H1 (cell line): ENCODE results near the gene ZBTB48. TPM values are rescaled to one million over a fixed set of nuclear protein-coding genes. Genes with fewer than 3 reads are reported as not detected.

Experiments
- ATF3 ChIP-seq: IDR thresholded peaks from 2 replicates; pipeline ENCODE4 v1.6.1; 2011; ENCODE audit warnings: low read depth, mild to moderate bottlenecking, low read length; ENCODE audit not compliant: insufficient read depth
- RAD21 ChIP-seq, 2 experiments: IDR thresholded peaks in 1 of 2; conservative IDR thresholded peaks in 1 of 2; 2 replicates each; pipeline ENCODE4 v1.6.1; 2011; ENCODE audit warnings: low read depth in 2 of 2, low read length in 2 of 2, improper control_type of control experiment in 1 of 2, inconsistent platforms in 1 of 2, mild to moderate bottlenecking in 1 of 2, moderate library complexity in 1 of 2
- RXRA ChIP-seq: IDR thresholded peaks from 2 replicates; pipeline ENCODE4 v1.6.1; 2011; ENCODE audit warnings: low read depth, mild to moderate bottlenecking, low read length, moderate library complexity; ENCODE audit not compliant: insufficient read depth
- YY1 ChIP-seq: IDR thresholded peaks from 2 replicates; pipeline ENCODE4 v1.6.1; 2011; ENCODE audit warnings: low read depth, mild to moderate bottlenecking, low read length
- polyA plus RNA-seq, 7 experiments: library from polyadenylated mRNA; depleted of rRNA in 3 of 7; stranded (reverse) in 5 of 7; unstranded in 2 of 7; fragments of >200 nt in 5 of 7; fragments of 200-250 nt in 2 of 7; gene quantifications; 1 replicate in 5 of 7; 2 replicates in 1 of 7; 4 replicates in 1 of 7; pipeline versions ENCODE4 v1.2.1 to v1.2.3, GENCODE V29; 2011 to 2013; ENCODE audit warnings: missing spikeins in 2 of 7, mixed read lengths in 2 of 7
- total RNA-seq: library from RNA; stranded (reverse); fragmentation: NEBNext Ultra II Directional; extraction: Animal tissue kit (Norgen Biotek cat#: 25700); gene quantifications from 2 replicates; pipeline ENCODE4 v1.2.1, GENCODE V29; 2021

The ZBTB48 gene
- total and polyA plus RNA-seq, 2 of the 8 experiments (the other 6 are each of a cell fraction or from before 2014, with no cell fraction given), result 28.2 to 28.8 TPM

- TF ChIP-seq YY1 (no peak), RXRA (no peak), RAD21 (IDR thresholded peaks at IDR 0.05 in 1 of 2, conservative IDR thresholded peaks at IDR 0.05 in 1 of 2; ENCODE audit: low read depth in 2 of 2, low read length in 2 of 2) (no peak), ATF3 (no peak)
- TF ChIP-seq, all 59 proteins: peak for 0
These were observed 6.0 kb downstream of the ZBTB48 start (continued) for GRCh38 chr1:6585841-6586240.
